Neural cell (in vitro differentiated cells): ENCODE data around the gene PTPRG. TPM values are rescaled to one million over a fixed set of nuclear protein-coding genes. Genes with fewer than 3 reads are reported as not detected.

Source experiments
- H2AFZ ChIP-seq: fragments of 200-600, 300-800 bp; sonication (generic), shearing (Covaris generic); 2 replicates; pipeline ENCODE4 v1.6.0; 2014; ENCODE audit warnings: low read depth, mild to moderate bottlenecking, antibody characterized with exemption, low read length, moderate library complexity
- H3F3A ChIP-seq: fragments of 200-600 bp; shearing (Covaris generic); 2 replicates; pipeline ENCODE4 v1.6.1; 2016; ENCODE audit warnings: mild to moderate bottlenecking, moderate library complexity, mixed read lengths, antibody characterized with exemption, low read length; ENCODE audit not compliant: insufficient read depth, poor library complexity, severe bottlenecking
- H3K27ac ChIP-seq: fragments of 200-600, 300-800 bp; sonication (generic), shearing (Covaris generic); 2 replicates; pipeline ENCODE4 v1.5.1; 2014; ENCODE audit warnings: mild to moderate bottlenecking, low read length, moderate library complexity
- H3K27me3 ChIP-seq: fragments of 300-800, 200-600 bp; sonication (generic), shearing (Covaris generic); 2 replicates; pipeline ENCODE4 v1.6.0; 2014; ENCODE audit warnings: mild to moderate bottlenecking, low read depth, low read length, moderate library complexity; ENCODE audit not compliant: insufficient read depth
- H3K36me3 ChIP-seq: fragments of 300-800, 200-600 bp; sonication (generic), shearing (Covaris generic); 2 replicates; pipeline ENCODE4 v1.5.1; 2014; ENCODE audit warnings: mild to moderate bottlenecking, antibody characterized with exemption, low read length, moderate library complexity; ENCODE audit not compliant: insufficient read depth
- H3K4me2 ChIP-seq: fragments of 300-800, 200-600 bp; sonication (generic), shearing (Covaris generic); 2 replicates; pipeline ENCODE4 v1.6.0; 2014; ENCODE audit warnings: mild to moderate bottlenecking, low read length
- H3K4me3 ChIP-seq: fragments of 300-800, 200-600 bp; sonication (generic), shearing (Covaris generic); 2 replicates; pipeline ENCODE4 v1.5.1; 2014; ENCODE audit warnings: mild to moderate bottlenecking, low read length, moderate library complexity
- H3K79me2 ChIP-seq: fragments of 200-600 bp; shearing (Covaris generic); replicated peaks from 2 replicates; pipeline ENCODE4 v1.6.0; 2014; ENCODE audit warnings: mild to moderate bottlenecking, low read length, moderate library complexity; ENCODE audit not compliant: insufficient read depth
- H3K9ac ChIP-seq: fragments of 300-800, 200-600 bp; sonication (generic), shearing (Covaris generic); 2 replicates; pipeline ENCODE4 v1.6.1; 2016; ENCODE audit warnings: mild to moderate bottlenecking, low read length, mixed read lengths
- H3K9me2 ChIP-seq: fragments of 200-600 bp; shearing (Covaris generic); 2 replicates; pipeline ENCODE4 v1.6.1; 2016; ENCODE audit warnings: mild to moderate bottlenecking, low read length, mixed read lengths; ENCODE audit not compliant: insufficient read depth
- H3K9me3 ChIP-seq: fragments of 200-600, 300-800 bp; sonication (generic), shearing (Covaris generic); 2 replicates; pipeline ENCODE4 v1.6.1; 2016; ENCODE audit warnings: mild to moderate bottlenecking, mixed run types, low read length, moderate library complexity, mixed read lengths
- H4K20me1 ChIP-seq: fragments of 200-600 bp; shearing (Covaris generic); 2 replicates; pipeline ENCODE4 v1.6.1; 2016; ENCODE audit warnings: mild to moderate bottlenecking, mixed run types; ENCODE audit not compliant: insufficient read depth
- EP300 ChIP-seq: fragments of 450-650 bp; conservative IDR thresholded peaks from 2 replicates; pipeline ENCODE4 v1.6.1; 2014; ENCODE audit warnings: antibody characterized with exemption, mild to moderate bottlenecking, moderate library complexity; ENCODE audit not compliant: poor library complexity, severe bottlenecking
- EZH2 ChIP-seq: fragments of 200-600, 300-800 bp; shearing (Covaris generic), sonication (generic); IDR thresholded peaks from 2 replicates; pipeline ENCODE4 v1.6.1; 2014; ENCODE audit warnings: antibody characterized with exemption, low read length, borderline replicate concordance, mild to moderate bottlenecking; ENCODE audit not compliant: insufficient read depth, poor library complexity, severe bottlenecking
- MXI1 ChIP-seq: fragments of 450-650 bp; conservative IDR thresholded peaks from 2 replicates; pipeline ENCODE4 v1.6.1; 2014; ENCODE audit warnings: antibody characterized with exemption, mild to moderate bottlenecking; ENCODE audit not compliant: poor library complexity, severe bottlenecking
- POLR2AphosphoS5 ChIP-seq: IDR thresholded peaks from 2 replicates; pipeline ENCODE4 v1.6.1; 2012
- RAD21 ChIP-seq: fragments of 450-650 bp; conservative IDR thresholded peaks from 2 replicates; pipeline ENCODE4 v1.6.1; 2014; ENCODE audit warnings: antibody characterized with exemption, mild to moderate bottlenecking, moderate library complexity
- REST ChIP-seq: IDR thresholded peaks from 2 replicates; pipeline ENCODE4 v1.6.1; 2012; ENCODE audit warnings: borderline replicate concordance
- SMC3 ChIP-seq: fragments of 450-650 bp; conservative IDR thresholded peaks from 2 replicates; pipeline ENCODE4 v1.6.1; 2014; ENCODE audit warnings: antibody characterized with exemption, mild to moderate bottlenecking, moderate library complexity; ENCODE audit not compliant: poor library complexity
- TAF1 ChIP-seq: IDR thresholded peaks from 2 replicates; pipeline ENCODE4 v1.6.1; 2012; ENCODE audit warnings: low read depth
- polyA plus RNA-seq: library from polyadenylated mRNA; depleted of rRNA; stranded (reverse); fragments of >200 nt; gene quantifications from 2 replicates; pipeline ENCODE4 v1.2.3, GENCODE V29; 2014
- TF ChIP-seq, protein P1 (sequence below): fragments of 450-650 bp; IDR thresholded peaks from 2 replicates; pipeline ENCODE4 v1.5.1; 2014; ENCODE audit warnings: antibody characterized with exemption, mild to moderate bottlenecking, moderate library complexity; ENCODE audit not compliant: poor library complexity, severe bottlenecking

Gene PTPRG
- polyA plus RNA-seq, 1 donor from 2014 or later, result 33.1 TPM

- Histone ChIP-seq H3K9me3 (no peaks in the 10 kb centered on the region), H3F3A (no peaks in the 10 kb centered on the region), H3K27ac (no peak overlapping the region), H3K36me3 (no peaks in the 10 kb centered on the region), H3K79me2 (no peaks in the 10 kb centered on the region), H4K20me1 (no peaks in the 10 kb centered on the region), H3K4me3 (no peak overlapping the region), H2AFZ (no peak overlapping the region), H3K4me2 (no peak overlapping the region), H3K9me2 (no peaks in the 10 kb centered on the region), H3K9ac (no peak overlapping the region), H3K27me3 (no peaks in the 10 kb centered on the region)
- TF ChIP-seq SMC3 (no peak), POLR2AphosphoS5 (no peak), RAD21 (no peak), REST (no peak), MXI1 (no peak)
Measured at GRCh38 chr3:62142331-62143085, 581.1 kb downstream of the PTPRG start.

DNA sequence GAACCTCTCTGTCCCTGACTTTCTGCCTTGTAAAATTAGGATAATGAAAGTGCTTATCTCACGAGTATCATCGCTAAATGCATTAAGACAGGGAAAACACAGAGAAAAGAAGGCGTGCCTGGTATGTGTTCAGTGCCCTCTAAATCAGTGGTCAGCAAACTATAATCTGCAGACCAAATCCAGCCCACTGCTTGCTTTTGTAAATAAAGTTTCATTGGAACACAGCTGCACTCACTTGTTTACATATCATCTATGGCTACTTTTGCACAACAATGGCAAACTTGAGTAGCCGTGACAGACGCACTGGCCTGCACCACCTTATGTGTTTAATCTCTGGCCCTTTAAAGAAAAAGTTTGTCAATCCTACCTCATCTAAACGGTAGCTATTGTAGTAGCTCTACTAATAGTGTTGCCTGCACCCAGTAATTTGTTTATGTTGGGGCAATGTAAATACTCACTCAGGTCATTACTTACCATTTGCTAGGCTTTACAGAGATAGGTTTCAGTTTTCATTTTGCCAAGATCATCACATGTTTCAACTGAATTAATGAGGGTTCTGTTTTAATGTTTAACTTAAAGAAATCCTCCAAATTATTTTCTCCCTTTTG is 582.6 kb downstream of the PTPRG start:
- no peak overlapping the region for H2AFZ ChIP-seq
- H3K4me3 ChIP-seq, result no peak overlapping the region
- no peaks in the 10 kb centered on the region for H4K20me1 ChIP-seq
- H3K27ac ChIP-seq, result no peak overlapping the region
- no peaks in the 10 kb centered on the region for H3K9me3 ChIP-seq
- no peak for TF ChIP-seq RAD21
- TF ChIP-seq SMC3, result no peak
- no peak for TF ChIP-seq TAF1
- TF ChIP-seq, protein P1, sequence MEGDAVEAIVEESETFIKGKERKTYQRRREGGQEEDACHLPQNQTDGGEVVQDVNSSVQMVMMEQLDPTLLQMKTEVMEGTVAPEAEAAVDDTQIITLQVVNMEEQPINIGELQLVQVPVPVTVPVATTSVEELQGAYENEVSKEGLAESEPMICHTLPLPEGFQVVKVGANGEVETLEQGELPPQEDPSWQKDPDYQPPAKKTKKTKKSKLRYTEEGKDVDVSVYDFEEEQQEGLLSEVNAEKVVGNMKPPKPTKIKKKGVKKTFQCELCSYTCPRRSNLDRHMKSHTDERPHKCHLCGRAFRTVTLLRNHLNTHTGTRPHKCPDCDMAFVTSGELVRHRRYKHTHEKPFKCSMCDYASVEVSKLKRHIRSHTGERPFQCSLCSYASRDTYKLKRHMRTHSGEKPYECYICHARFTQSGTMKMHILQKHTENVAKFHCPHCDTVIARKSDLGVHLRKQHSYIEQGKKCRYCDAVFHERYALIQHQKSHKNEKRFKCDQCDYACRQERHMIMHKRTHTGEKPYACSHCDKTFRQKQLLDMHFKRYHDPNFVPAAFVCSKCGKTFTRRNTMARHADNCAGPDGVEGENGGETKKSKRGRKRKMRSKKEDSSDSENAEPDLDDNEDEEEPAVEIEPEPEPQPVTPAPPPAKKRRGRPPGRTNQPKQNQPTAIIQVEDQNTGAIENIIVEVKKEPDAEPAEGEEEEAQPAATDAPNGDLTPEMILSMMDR, result no peak
- no peak for TF ChIP-seq REST
- no peak for TF ChIP-seq EP300
- no peak for TF ChIP-seq MXI1
- no peak for TF ChIP-seq EZH2
- TF ChIP-seq POLR2AphosphoS5, result no peak
- no peaks in the 10 kb centered on the region for H3F3A ChIP-seq
- H3K36me3 ChIP-seq, result no peaks in the 10 kb centered on the region
- no peak overlapping the region for H3K4me2 ChIP-seq
- H3K9me2 ChIP-seq, result no peaks in the 10 kb centered on the region
- H3K27me3 ChIP-seq, result no peaks in the 10 kb centered on the region
- no peak overlapping the region for H3K9ac ChIP-seq
- H3K79me2 ChIP-seq, result no peaks in the 10 kb centered on the region
